ENCODE data around the gene LRRC1. TPM values are rescaled to one million over a fixed set of nuclear protein-coding genes. Genes with fewer than 3 reads are reported as not detected.

Gene LRRC1
- total and polyA plus RNA-seq, 2 experiments from 2014 or later, result 11.3 to 16.6 TPM

DNA sequence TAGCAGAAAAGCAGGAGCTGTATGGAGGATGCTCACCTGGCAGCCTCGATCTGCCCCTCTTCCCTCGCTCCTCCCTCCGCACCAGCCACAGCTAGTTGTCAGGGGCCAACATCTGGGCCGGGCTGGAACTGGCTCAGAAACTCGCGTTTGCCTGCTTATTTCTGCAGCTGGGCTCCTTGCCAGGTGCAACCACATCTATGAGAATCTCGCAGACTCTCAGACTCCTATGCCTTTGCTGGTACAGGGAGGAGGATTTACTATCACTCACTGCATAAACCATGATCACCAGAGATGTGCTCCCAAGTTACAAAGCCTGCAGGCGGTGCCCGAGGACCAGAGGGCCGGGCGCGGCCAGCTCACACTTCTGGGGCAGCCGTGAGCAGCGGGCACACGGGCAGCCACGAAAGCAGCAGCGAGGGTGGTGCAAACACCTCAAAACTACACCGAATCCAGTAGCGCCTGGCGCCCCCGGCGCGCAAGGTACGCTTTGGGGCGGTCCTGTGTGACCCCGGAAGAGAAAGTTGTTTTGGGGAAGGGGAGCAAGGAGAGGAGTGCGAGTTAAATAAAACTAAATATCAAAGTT, 577 bp upstream of the LRRC1 start:
- peak overlapping the region; percentile 93 for H3K27ac Mint-ChIP-seq

DNA sequence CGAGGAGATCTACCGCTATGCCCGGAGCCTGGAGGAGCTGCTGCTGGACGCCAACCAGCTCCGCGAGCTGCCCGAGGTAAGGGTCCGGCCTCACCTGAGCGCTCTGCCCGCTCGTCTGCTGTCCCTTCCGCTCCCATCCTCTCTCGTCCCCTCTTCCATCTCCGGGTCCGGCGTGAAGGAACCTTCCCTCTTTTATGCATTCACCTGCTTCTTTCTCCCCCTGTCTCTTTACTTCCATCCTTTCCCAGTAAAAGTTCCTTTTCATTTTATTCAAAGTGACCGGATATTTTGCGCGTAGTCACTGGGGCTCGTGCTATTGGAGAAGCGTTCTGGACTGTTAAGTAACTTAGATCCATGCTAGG, 516 bp downstream of the LRRC1 start:
- peaks cover 44% of the 10 kb centered on the region for H3K79me2 ChIP-seq (replicated peaks; ENCODE audit: insufficient read depth)
- no peaks in the 10 kb centered on the region for H3K36me3 ChIP-seq (ENCODE audit: insufficient read depth)
- peaks cover 6% of the 10 kb centered on the region; the same call in 1 of the 3 replicates for H3K36me3 Mint-ChIP-seq (ENCODE audit: low read depth)
- H3F3A ChIP-seq (replicated peaks; ENCODE audit: low read depth), result 0 out of 2 replicates have a peak, but pooled peaks cover 3% of the 10 kb centered on the region
- DNase-seq (ENCODE audit: low spot score) (peak; percentile 54), ATAC-seq (peak; percentile 36)
- H3K4me1 ChIP-seq (ENCODE audit: insufficient read depth), result peaks cover 6% of the 10 kb centered on the region
- peaks cover 17% of the 10 kb centered on the region for H3K27me3 Mint-ChIP-seq (ENCODE audit: insufficient read depth, low read depth, poor library complexity)
- no peak overlapping the region for H3K27ac ChIP-seq (ENCODE audit: low read depth)
- peak overlapping the region; percentile 99 for H3K4me2 ChIP-seq
- H3K27ac Mint-ChIP-seq, result peak overlapping the region; percentile 86; the same call in 1 of the 2 replicates
- H3K9me3 Mint-ChIP-seq, result no peaks in the 10 kb centered on the region; the same call in 2 of the 3 replicates
- H3K9me2 ChIP-seq (ENCODE audit: insufficient read depth), result no peaks in the 10 kb centered on the region
- peaks cover 23% of the 10 kb centered on the region for H3K27me3 ChIP-seq (ENCODE audit: insufficient read depth)
- H4K20me1 ChIP-seq (replicated peaks; ENCODE audit: insufficient read depth), result peaks cover 11% of the 10 kb centered on the region
- H2AFZ ChIP-seq, result peak overlapping the region; percentile 95
- no peak for TF ChIP-seq EZH2phosphoT487 (IDR thresholded peaks at IDR 0.05; ENCODE audit: unreplicated experiment)
- TF ChIP-seq STAT1 (IDR thresholded peaks at IDR 0.05; ENCODE audit: unreplicated experiment), result no peak
- TF ChIP-seq ZNF331 (CRISPR knock-in tag; IDR thresholded peaks at IDR 0.05; ENCODE audit: low read depth), result no peak
- TF ChIP-seq, protein P1, sequence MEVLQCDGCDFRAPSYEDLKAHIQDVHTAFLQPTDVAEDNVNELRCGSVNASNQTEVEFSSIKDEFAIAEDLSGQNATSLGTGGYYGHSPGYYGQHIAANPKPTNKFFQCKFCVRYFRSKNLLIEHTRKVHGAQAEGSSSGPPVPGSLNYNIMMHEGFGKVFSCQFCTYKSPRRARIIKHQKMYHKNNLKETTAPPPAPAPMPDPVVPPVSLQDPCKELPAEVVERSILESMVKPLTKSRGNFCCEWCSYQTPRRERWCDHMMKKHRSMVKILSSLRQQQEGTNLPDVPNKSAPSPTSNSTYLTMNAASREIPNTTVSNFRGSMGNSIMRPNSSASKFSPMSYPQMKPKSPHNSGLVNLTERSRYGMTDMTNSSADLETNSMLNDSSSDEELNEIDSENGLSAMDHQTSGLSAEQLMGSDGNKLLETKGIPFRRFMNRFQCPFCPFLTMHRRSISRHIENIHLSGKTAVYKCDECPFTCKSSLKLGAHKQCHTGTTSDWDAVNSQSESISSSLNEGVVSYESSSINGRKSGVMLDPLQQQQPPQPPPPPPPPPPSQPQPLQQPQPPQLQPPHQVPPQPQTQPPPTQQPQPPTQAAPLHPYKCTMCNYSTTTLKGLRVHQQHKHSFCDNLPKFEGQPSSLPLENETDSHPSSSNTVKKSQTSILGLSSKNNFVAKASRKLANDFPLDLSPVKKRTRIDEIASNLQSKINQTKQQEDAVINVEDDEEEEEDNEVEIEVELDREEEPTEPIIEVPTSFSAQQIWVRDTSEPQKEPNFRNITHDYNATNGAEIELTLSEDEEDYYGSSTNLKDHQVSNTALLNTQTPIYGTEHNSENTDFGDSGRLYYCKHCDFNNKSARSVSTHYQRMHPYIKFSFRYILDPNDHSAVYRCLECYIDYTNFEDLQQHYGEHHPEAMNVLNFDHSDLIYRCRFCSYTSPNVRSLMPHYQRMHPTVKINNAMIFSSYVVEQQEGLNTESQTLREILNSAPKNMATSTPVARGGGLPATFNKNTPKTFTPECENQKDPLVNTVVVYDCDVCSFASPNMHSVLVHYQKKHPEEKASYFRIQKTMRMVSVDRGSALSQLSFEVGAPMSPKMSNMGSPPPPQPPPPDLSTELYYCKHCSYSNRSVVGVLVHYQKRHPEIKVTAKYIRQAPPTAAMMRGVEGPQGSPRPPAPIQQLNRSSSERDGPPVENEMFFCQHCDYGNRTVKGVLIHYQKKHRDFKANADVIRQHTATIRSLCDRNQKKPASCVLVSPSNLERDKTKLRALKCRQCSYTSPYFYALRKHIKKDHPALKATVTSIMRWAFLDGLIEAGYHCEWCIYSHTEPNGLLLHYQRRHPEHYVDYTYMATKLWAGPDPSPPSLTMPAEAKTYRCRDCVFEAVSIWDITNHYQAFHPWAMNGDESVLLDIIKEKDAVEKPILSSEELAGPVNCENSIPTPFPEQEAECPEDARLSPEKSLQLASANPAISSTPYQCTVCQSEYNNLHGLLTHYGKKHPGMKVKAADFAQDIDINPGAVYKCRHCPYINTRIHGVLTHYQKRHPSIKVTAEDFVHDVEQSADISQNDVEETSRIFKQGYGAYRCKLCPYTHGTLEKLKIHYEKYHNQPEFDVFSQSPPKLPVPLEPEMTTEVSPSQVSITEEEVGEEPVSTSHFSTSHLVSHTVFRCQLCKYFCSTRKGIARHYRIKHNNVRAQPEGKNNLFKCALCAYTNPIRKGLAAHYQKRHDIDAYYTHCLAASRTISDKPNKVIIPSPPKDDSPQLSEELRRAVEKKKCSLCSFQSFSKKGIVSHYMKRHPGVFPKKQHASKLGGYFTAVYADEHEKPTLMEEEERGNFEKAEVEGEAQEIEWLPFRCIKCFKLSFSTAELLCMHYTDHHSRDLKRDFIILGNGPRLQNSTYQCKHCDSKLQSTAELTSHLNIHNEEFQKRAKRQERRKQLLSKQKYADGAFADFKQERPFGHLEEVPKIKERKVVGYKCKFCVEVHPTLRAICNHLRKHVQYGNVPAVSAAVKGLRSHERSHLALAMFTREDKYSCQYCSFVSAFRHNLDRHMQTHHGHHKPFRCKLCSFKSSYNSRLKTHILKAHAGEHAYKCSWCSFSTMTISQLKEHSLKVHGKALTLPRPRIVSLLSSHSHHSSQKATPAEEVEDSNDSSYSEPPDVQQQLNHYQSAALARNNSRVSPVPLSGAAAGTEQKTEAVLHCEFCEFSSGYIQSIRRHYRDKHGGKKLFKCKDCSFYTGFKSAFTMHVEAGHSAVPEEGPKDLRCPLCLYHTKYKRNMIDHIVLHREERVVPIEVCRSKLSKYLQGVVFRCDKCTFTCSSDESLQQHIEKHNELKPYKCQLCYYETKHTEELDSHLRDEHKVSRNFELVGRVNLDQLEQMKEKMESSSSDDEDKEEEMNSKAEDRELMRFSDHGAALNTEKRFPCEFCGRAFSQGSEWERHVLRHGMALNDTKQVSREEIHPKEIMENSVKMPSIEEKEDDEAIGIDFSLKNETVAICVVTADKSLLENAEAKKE (CRISPR knock-in tag; IDR thresholded peaks at IDR 0.05), result no peak
- TF ChIP-seq, protein P2, sequence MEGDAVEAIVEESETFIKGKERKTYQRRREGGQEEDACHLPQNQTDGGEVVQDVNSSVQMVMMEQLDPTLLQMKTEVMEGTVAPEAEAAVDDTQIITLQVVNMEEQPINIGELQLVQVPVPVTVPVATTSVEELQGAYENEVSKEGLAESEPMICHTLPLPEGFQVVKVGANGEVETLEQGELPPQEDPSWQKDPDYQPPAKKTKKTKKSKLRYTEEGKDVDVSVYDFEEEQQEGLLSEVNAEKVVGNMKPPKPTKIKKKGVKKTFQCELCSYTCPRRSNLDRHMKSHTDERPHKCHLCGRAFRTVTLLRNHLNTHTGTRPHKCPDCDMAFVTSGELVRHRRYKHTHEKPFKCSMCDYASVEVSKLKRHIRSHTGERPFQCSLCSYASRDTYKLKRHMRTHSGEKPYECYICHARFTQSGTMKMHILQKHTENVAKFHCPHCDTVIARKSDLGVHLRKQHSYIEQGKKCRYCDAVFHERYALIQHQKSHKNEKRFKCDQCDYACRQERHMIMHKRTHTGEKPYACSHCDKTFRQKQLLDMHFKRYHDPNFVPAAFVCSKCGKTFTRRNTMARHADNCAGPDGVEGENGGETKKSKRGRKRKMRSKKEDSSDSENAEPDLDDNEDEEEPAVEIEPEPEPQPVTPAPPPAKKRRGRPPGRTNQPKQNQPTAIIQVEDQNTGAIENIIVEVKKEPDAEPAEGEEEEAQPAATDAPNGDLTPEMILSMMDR (conservative IDR thresholded peaks at IDR 0.05; ENCODE audit: low read depth in 2 of 2), result no peak
- peak overlapping the region; percentile 98 for H3K4me3 ChIP-seq
- H3K4me3 Mint-ChIP-seq, result peak overlapping the region; percentile 96
- peaks cover 26% of the 10 kb centered on the region for H3K4me1 Mint-ChIP-seq

More for the DNA sequence above, 577 bp upstream of the LRRC1 start:
- H3K27ac ChIP-seq (ENCODE audit: low read depth), result peak overlapping the region; percentile 91
- no peaks in the 10 kb centered on the region for H3K36me3 ChIP-seq (ENCODE audit: insufficient read depth)
- peak overlapping the region; percentile 98 for H3K4me3 ChIP-seq
- peak; percentile 55 for ATAC-seq
- Mint-ChIP-seq H3K4me1 (peaks cover 20% of the 10 kb centered on the region), H3K36me3 (ENCODE audit: low read depth) (peaks cover 7% of the 10 kb centered on the region; the same call in 2 of the 3 replicates), H3K27me3 (ENCODE audit: insufficient read depth, low read depth, poor library complexity) (peaks cover 17% of the 10 kb centered on the region), H3K4me3 (peak overlapping the region; percentile 96), H3K9me3 (no peaks in the 10 kb centered on the region; the same call in 2 of the 3 replicates)
- H3K9me2 ChIP-seq (ENCODE audit: insufficient read depth), result no peaks in the 10 kb centered on the region
- DNase-seq (ENCODE audit: low spot score), result peak; percentile 72
- H2AFZ ChIP-seq, result peak overlapping the region; percentile 97
- 0 out of 2 replicates have a peak, but pooled peaks cover 3% of the 10 kb centered on the region for H3F3A ChIP-seq (replicated peaks; ENCODE audit: low read depth)
- peak overlapping the region; percentile 99 for H3K4me2 ChIP-seq
- H3K79me2 ChIP-seq (replicated peaks; ENCODE audit: insufficient read depth), result peaks cover 35% of the 10 kb centered on the region
- peaks cover 6% of the 10 kb centered on the region for H3K4me1 ChIP-seq (ENCODE audit: insufficient read depth)
- H3K27me3 ChIP-seq (ENCODE audit: insufficient read depth), result peaks cover 23% of the 10 kb centered on the region
- TF ChIP-seq JUNB (IDR thresholded peaks at IDR 0.05; ENCODE audit: unreplicated experiment) (no peak), EZH2phosphoT487 (IDR thresholded peaks at IDR 0.05; ENCODE audit: unreplicated experiment) (no peak)
- TF ChIP-seq, protein P2 (conservative IDR thresholded peaks at IDR 0.05; ENCODE audit: low read depth in 2 of 2), result peak; percentile 27 to 37; a peak in 3 of 4 replicates
- peaks cover 11% of the 10 kb centered on the region for H4K20me1 ChIP-seq (replicated peaks; ENCODE audit: insufficient read depth)
